Uterus (tissue), 2 donors: ENCODE data around the gene ZNF235.

Experiments
- CTCF ChIP-seq, 4 experiments: fragments of 200-600 bp in 2 of 4; fragments of 450-650 bp in 2 of 4; sonication (generic) in 2 of 4; IDR thresholded peaks; one replicate each; pipeline ENCODE4 v1.5.1; 2016 to 2019; ENCODE audit warnings: antibody characterized with exemption in 4 of 4, mild to moderate bottlenecking in 2 of 4, moderate library complexity in 1 of 4
- POLR2A ChIP-seq, 2 donors: fragments of 450-650 bp; IDR thresholded peaks; one replicate each; pipeline ENCODE4 v1.6.1; 2016; ENCODE audit warnings: antibody characterized with exemption in 2 of 2, mild to moderate bottlenecking in 1 of 2, moderate library complexity in 1 of 2

DNA sequence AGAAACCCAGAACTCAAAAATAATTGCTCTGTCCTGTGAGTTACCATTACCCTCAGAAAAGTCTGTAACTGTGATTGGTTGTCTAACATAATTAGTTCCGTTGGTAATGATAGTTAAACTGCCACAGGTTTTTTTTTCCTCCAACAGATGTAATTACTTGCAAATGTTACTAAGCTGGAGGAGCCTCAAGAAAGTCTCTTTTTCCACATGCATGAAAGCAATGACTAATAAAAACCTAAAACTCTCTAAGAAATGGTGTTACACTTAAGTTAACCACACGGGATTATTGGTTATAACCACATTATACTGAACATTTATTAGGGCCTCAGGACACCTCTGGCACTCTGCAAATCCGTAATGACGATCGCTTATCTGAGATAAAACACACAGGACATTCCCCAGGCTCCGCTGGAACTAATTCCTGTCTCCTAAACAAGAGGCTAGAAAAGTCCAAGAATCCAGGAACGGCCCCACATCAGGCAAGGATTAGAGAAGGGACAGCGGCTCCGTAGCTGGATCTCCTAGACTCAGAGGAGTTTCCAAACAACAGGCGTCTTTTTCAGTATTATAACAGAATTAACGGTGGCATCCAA lies 753 bp downstream of the ZNF235 start:
- TF ChIP-seq POLR2A (IDR thresholded peaks at IDR 0.05) (no peak), CTCF (IDR thresholded peaks at IDR 0.05) (no peak)
